Gastrocnemius medialis (tissue), 4 donors: ENCODE results near the gene BTLA. TPM values are rescaled to one million over a fixed set of nuclear protein-coding genes. Genes with fewer than 3 reads are reported as not detected.

Experiments used
- ATAC-seq, 2 donors: fragments of 150-250 bp; one replicate each; pipeline ENCODE4 v1.9.1; 2016
- DNase-seq, 2 donors: peaks; one replicate each; pipeline ENCODE4 v3.0.0-alpha.2; 2019
- H3K27ac ChIP-seq, 4 donors: fragments of 200-600 bp; sonication (generic); 1 replicate in 1 of 4; 2 replicates in 3 of 4; pipeline ENCODE4 v1.5.1; 2016 to 2018; ENCODE audit warnings: mild to moderate bottlenecking in 2 of 4, moderate library complexity in 1 of 4
- H3K27me3 ChIP-seq, 3 donors: fragments of 200-600 bp; sonication (generic) in 2 of 3; 1 replicate in 1 of 3; 2 replicates in 2 of 3; pipeline versions ENCODE4 v1.5.1 to v1.6.0; 2016 to 2019; ENCODE audit warnings: mild to moderate bottlenecking in 1 of 3, moderate library complexity in 1 of 3
- H3K36me3 ChIP-seq, 2 donors: fragments of 200-600 bp; sonication (generic) in 1 of 2; one replicate each; pipeline ENCODE4 v1.5.1; 2017 to 2018
- H3K4me1 ChIP-seq, 2 donors: fragments of 200-600 bp; sonication (generic) in 1 of 2; one replicate each; pipeline ENCODE4 v1.5.1; 2016 to 2017; ENCODE audit warnings: mild to moderate bottlenecking in 2 of 2
- H3K4me3 ChIP-seq, 4 donors: fragments of 200-600 bp; sonication (generic) in 3 of 4; 1 replicate in 1 of 4; 2 replicates in 3 of 4; pipeline ENCODE4 v1.5.1; 2016 to 2019; ENCODE audit warnings: mild to moderate bottlenecking in 2 of 4
- H3K9me3 ChIP-seq, 3 donors: fragments of 200-600 bp; sonication (generic) in 2 of 3; 1 replicate in 1 of 3; 2 replicates in 2 of 3; pipeline ENCODE4 v1.5.1; 2016 to 2019
- POLR2A ChIP-seq, 2 donors: fragments of 450-650 bp; IDR thresholded peaks; one replicate each; pipeline ENCODE4 v1.6.1; 2017; ENCODE audit warnings: antibody characterized with exemption in 2 of 2, mild to moderate bottlenecking in 2 of 2, moderate library complexity in 2 of 2
- in situ Hi-C, 4 donors: fragments of 200-750 bp; cut with MboI; loops; one replicate each; pipeline versions ENCODE4 v1.15.0 to v1.8.0; 2017; ENCODE audit warnings: low sequenced_read_pairs in 4 of 4
- intact Hi-C: fragments of 100-400 bp; cut with DNase I; formaldehyde crosslinking; loops from one replicate; pipeline ENCODE4 v1.15.1; 2023; ENCODE audit warnings: low total_unique reads
- total RNA-seq, 4 donors: library from RNA; depleted of rRNA; stranded (reverse); fragments of >200 nt; gene quantifications; one replicate each; pipeline versions ENCODE4 v1.1.0 to v1.2.3, GENCODE V29; 2016
- TF ChIP-seq, protein P1 (sequence below), 5 experiments: fragments of 450-650 bp in 3 of 5; fragments of 200-600 bp in 2 of 5; sonication (generic) in 2 of 5; IDR thresholded peaks in 4 of 5; conservative IDR thresholded peaks in 1 of 5; 1 replicate in 4 of 5; 2 replicates in 1 of 5; pipeline ENCODE4 v1.5.1; 2016 to 2019; ENCODE audit warnings: antibody characterized with exemption in 5 of 5, mild to moderate bottlenecking in 3 of 5, moderate library complexity in 3 of 5

The BTLA gene, protein sequence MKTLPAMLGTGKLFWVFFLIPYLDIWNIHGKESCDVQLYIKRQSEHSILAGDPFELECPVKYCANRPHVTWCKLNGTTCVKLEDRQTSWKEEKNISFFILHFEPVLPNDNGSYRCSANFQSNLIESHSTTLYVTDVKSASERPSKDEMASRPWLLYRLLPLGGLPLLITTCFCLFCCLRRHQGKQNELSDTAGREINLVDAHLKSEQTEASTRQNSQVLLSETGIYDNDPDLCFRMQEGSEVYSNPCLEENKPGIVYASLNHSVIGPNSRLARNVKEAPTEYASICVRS
- not detected for total RNA-seq

DNA sequence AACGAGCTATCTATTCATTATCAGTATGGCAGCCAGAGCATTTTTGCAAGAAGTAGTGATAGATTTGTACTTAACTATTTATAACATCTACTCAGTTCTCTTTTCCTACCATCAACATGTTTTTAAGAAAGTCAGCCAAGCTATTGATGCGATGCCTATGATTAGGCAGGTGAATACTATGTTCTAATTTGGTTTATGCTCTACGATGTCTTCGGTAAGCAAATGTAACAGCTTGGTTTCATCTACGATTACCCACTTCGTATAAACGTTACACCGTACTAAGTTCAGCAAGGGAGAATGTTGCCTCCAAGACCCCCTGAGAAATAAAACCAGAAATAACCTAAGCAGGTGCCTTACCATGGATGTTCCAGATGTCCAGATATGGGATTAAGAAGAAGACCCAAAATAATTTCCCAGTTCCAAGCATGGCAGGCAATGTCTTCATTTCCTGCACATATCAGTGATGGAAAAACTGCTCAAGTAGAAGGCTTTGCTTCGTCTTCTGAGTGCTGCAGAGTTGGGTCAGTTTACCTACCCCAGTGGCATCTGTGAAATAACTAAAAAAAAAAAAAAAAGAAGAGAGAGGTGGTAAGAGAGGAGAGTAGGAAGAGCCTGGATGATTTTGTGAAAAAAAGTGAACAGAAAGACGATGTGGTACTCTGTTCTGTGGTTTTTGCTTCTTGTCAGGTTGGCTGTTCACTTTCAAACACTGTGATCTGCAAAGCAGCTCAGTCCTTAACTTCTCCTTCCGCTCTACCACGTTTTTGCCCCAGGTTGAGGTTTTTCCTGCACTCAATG is at the start of gene BTLA:
TSS of gene BTLA (minus strand) at position 559 of the 798 bp plus-strand sequence. CDS start at position 445, 114 bp downstream.
- intact Hi-C loops (no loop called here), in situ Hi-C loops (no loop called here)
- Histone ChIP-seq H3K27me3 (no peaks in the 10 kb centered on the region), H3K4me3 (no peak within 1 kb of the TSS), H3K4me1 (no peaks in the 10 kb centered on the region), H3K36me3 (no peaks in the 10 kb centered on the region), H3K9me3 (no peaks in the 10 kb centered on the region), H3K27ac (no peak within 1 kb of the TSS)
- no peak for ATAC-seq
- DNase-seq: no peak
- TF ChIP-seq, protein P1, sequence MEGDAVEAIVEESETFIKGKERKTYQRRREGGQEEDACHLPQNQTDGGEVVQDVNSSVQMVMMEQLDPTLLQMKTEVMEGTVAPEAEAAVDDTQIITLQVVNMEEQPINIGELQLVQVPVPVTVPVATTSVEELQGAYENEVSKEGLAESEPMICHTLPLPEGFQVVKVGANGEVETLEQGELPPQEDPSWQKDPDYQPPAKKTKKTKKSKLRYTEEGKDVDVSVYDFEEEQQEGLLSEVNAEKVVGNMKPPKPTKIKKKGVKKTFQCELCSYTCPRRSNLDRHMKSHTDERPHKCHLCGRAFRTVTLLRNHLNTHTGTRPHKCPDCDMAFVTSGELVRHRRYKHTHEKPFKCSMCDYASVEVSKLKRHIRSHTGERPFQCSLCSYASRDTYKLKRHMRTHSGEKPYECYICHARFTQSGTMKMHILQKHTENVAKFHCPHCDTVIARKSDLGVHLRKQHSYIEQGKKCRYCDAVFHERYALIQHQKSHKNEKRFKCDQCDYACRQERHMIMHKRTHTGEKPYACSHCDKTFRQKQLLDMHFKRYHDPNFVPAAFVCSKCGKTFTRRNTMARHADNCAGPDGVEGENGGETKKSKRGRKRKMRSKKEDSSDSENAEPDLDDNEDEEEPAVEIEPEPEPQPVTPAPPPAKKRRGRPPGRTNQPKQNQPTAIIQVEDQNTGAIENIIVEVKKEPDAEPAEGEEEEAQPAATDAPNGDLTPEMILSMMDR (IDR thresholded peaks at IDR 0.05 in 4 of 5, conservative IDR thresholded peaks at IDR 0.05 in 1 of 5): no peak
- TF ChIP-seq POLR2A (IDR thresholded peaks at IDR 0.05): no peak

DNA sequence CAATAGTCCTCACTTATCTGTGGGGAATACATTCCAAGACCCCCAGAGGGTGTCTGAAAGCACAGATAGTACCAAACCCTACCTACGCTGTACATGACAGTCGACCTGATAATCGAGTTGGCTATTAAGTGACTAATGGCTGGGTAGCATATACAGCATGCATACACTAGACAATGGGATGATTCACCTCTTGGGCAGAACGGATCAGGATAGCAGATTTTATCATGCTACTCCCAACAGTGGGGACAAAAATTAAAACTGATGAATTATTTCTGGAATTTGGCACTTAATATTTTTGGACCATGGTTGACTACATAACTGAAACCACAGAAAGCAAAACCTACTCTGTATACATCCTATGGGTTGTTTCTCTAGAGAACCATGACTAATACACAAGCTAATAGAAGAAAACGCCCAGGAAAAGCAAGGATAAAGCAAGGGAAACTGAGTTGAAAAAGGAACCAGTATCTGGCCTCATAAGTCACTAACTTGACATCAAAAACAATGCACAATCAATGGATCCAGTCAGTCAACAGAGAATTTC is 47.0 kb upstream of the BTLA start:
- Histone ChIP-seq H3K27me3 (no peaks in the 10 kb centered on the region), H3K4me3 (no peak overlapping the region), H3K36me3 (peaks cover 0 to 59% of the 10 kb centered on the region in 2 donors), H3K27ac (no peak overlapping the region), H3K9me3 (no peaks in the 10 kb centered on the region), H3K4me1 (peaks cover 6 to 7% of the 10 kb centered on the region in 2 donors)
- in situ Hi-C loops (no loop called here), intact Hi-C loops (no loop called here)
- ATAC-seq (no peak), DNase-seq (no peak)
- TF ChIP-seq, protein P1 (IDR thresholded peaks at IDR 0.05 in 4 of 5, conservative IDR thresholded peaks at IDR 0.05 in 1 of 5): no peak
- no peak for TF ChIP-seq POLR2A (IDR thresholded peaks at IDR 0.05)

DNA sequence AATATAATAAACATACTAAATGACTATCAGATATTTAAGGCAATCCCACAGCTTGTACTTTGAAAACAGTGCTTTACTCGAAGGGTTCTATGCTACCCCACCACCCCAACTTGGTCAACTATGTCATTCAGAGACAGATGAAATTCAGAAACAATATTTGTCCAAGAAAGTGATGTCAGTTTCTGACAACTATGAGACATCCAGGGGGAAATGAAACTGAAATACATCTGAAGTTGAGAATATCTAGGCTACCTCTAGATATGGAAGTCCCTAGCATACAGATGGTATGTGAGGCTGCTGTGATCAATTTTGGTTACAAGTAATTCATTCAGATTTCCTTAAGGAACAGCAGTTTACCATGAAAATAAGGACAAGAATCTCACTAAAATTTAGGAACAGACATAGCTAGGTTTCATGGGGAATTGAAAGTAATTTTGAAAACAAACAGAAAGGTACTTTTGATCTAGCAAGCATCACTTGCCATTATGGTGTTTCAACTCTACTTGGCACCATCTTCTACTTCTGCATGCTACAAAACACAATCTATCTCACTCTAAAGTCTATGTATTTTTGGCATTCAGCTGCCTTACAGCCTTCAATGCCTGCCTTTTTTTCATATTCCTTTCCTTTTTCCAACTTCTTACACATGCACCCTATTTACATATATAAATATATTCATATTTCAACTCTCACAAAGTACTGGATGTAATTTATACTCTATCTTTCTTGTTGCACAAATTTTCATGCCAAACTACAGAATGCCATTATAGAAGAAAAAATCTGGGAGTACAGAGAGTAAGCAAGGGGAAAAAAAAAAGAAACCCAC is 40.8 kb upstream of the BTLA start:
- Histone ChIP-seq H3K9me3 (no peaks in the 10 kb centered on the region), H3K4me1 (no peaks in the 10 kb centered on the region), H3K36me3 (peaks cover 5 to 58% of the 10 kb centered on the region in 2 donors), H3K4me3 (no peak overlapping the region), H3K27me3 (no peaks in the 10 kb centered on the region), H3K27ac (no peak overlapping the region)
- DNase-seq (no peak), ATAC-seq (no peak)
- intact Hi-C loops: loop anchor here (10.0 kb wide), 1 partner anchor 425 kb away; no protein-coding TSS in a partner anchor
- in situ Hi-C loops: no loop called here
- TF ChIP-seq POLR2A (IDR thresholded peaks at IDR 0.05): no peak
- TF ChIP-seq, protein P1 (IDR thresholded peaks at IDR 0.05 in 4 of 5, conservative IDR thresholded peaks at IDR 0.05 in 1 of 5): no peak

DNA sequence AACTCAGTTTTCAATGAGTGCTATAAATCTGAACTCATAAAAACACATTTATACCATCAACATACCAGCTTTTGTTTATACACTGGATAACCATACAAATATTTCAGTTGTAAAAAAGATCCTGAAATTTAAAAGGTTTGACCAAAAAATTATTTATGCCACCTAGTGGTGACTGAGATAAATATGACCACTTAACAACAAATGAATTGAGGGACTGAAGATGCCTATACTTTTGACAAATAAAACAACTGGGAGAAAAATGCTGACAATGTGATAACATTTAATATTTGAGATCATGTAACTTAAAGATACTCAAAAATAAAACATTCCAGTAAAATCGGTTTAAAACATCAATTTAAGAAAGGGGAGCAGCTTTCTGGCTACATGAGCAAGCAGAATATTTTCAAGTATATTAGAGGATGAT is 32.1 kb upstream of the BTLA start:
- Histone ChIP-seq H3K4me3 (no peak overlapping the region), H3K27me3 (no peaks in the 10 kb centered on the region), H3K4me1 (no peaks in the 10 kb centered on the region), H3K36me3 (peaks cover 5 to 70% of the 10 kb centered on the region in 2 donors), H3K27ac (no peak overlapping the region), H3K9me3 (no peaks in the 10 kb centered on the region)
- in situ Hi-C loops: no loop called here
- DNase-seq: no peak
- TF ChIP-seq POLR2A (IDR thresholded peaks at IDR 0.05): no peak
- TF ChIP-seq, protein P1 (IDR thresholded peaks at IDR 0.05 in 4 of 5, conservative IDR thresholded peaks at IDR 0.05 in 1 of 5): peak in 3 of 5 experiments; percentile 34 to 53 (median 41)
- intact Hi-C loops: loop anchor here (5.0 to 10.0 kb wide), 2 partner anchors 239 to 417 kb away; partner anchors contain the start of gene SLC9C1
- no peak for ATAC-seq
